Endothelial cell of umbilical vein (primary cell): ENCODE results near the gene ZBTB17. TPM values are rescaled to one million over a fixed set of nuclear protein-coding genes. Genes with fewer than 3 reads are reported as not detected.

Experiments used
- BruUV-seq: library from RNA; stranded (reverse); fragments of 400-500 nt; replicated peaks from 2 replicates; lab custom pipeline; 2021; lab: Mats Ljungman, UMichigan
- CTCF ChIA-PET: fragments of 300-600, 350-600 bp; sonication (Branson Sonifier 250); formaldehyde crosslinking; loops from one replicate; lab custom pipeline; 2021; ENCODE audit warnings: antibody characterized with exemption, inconsistent platforms; lab: Charles Lee
- POLR2A ChIA-PET: fragments of 300-600, 350-600 bp; sonication (Branson Sonifier 250); formaldehyde crosslinking; loops from one replicate; lab custom pipeline; 2021; ENCODE audit warnings: antibody characterized with exemption, inconsistent platforms; lab: Charles Lee
- DNase-seq: peaks from one replicate; pipeline ENCODE4 v3.0.0-alpha.2; 2011; ENCODE audit warnings: low read depth, low spot score
- FAIRE-seq: peaks from 2 replicates; lab custom pipeline; 2011; peaks lifted over from hg19 to GRCh38; lab: Jason Lieb, UNC
- H2AFZ ChIP-seq: 2 replicates; pipeline ENCODE4 v1.6.0; 2012; ENCODE audit warnings: low read depth, low read length, control low read depth, inconsistent platforms
- H3K27ac ChIP-seq: 2 replicates; pipeline ENCODE4 v1.5.1; 2011; ENCODE audit warnings: low read depth, mild to moderate bottlenecking, control low read depth, low read length, moderate library complexity; ENCODE audit not compliant: insufficient read depth
- H3K27me3 ChIP-seq, 2 experiments: 2 replicates each; pipeline versions ENCODE4 v1.6.0 to v1.6.1; 2011; ENCODE audit warnings: low read length in 2 of 2, mixed read lengths in 1 of 2; ENCODE audit not compliant: control insufficient read depth in 2 of 2, insufficient read depth in 2 of 2
- H3K36me3 ChIP-seq, 2 experiments: 2 replicates in 1 of 2; 3 replicates in 1 of 2; pipeline ENCODE4 v1.5.1; 2011; ENCODE audit warnings: low read length in 2 of 2, mild to moderate bottlenecking in 1 of 2, moderate library complexity in 1 of 2; ENCODE audit not compliant: control insufficient read depth in 2 of 2, insufficient read depth in 2 of 2; ENCODE audit errors: extremely low read depth in 1 of 2
- H3K4me1 ChIP-seq: 3 replicates; pipeline ENCODE4 v1.5.1; 2011; ENCODE audit warnings: mild to moderate bottlenecking, low read length; ENCODE audit not compliant: control insufficient read depth, insufficient read depth; ENCODE audit errors: extremely low read depth
- H3K4me2 ChIP-seq: 2 replicates; pipeline ENCODE4 v1.6.1; 2011; ENCODE audit warnings: low read length, control low read depth, mixed read lengths; ENCODE audit not compliant: insufficient read depth
- H3K4me3 ChIP-seq, 3 experiments: fragments of 200-600 bp in 1 of 3; sonication (generic), shearing (Covaris generic) in 1 of 3; replicated peaks in 1 of 3; 2 replicates each; pipeline ENCODE4 v1.5.1; 2011 to 2016; ENCODE audit warnings: control low read depth in 3 of 3, low read length in 3 of 3, mild to moderate bottlenecking in 2 of 3, inconsistent platforms in 1 of 3, low read depth in 1 of 3, moderate library complexity in 1 of 3; ENCODE audit not compliant: insufficient read depth in 1 of 3
- H3K79me2 ChIP-seq: 2 replicates; pipeline ENCODE4 v1.6.0; 2012; ENCODE audit warnings: low read length, inconsistent platforms; ENCODE audit not compliant: control insufficient read depth, insufficient read depth
- H3K9ac ChIP-seq: replicated peaks from 2 replicates; pipeline ENCODE3; 2011; ENCODE audit warnings: low read length, control low read depth; ENCODE audit not compliant: insufficient read depth; ENCODE audit errors: extremely low read depth
- H3K9me1 ChIP-seq: replicated peaks from 3 replicates; pipeline ENCODE4 v1.6.0; 2011; ENCODE audit warnings: mild to moderate bottlenecking, low read length; ENCODE audit not compliant: control insufficient read depth, insufficient read depth; ENCODE audit errors: extremely low read depth
- H3K9me3 ChIP-seq: replicated peaks from 2 replicates; pipeline ENCODE4 v1.5.1; 2012; ENCODE audit warnings: low read length, inconsistent platforms; ENCODE audit not compliant: control insufficient read depth, insufficient read depth
- H4K20me1 ChIP-seq: replicated peaks from 2 replicates; pipeline ENCODE3; 2011; ENCODE audit warnings: mild to moderate bottlenecking, low read length; ENCODE audit not compliant: control insufficient read depth, insufficient read depth; ENCODE audit errors: extremely low read depth
- EZH2 ChIP-seq: IDR thresholded peaks from 2 replicates; pipeline ENCODE4 v1.6.1; 2012; ENCODE audit warnings: borderline replicate concordance, low read depth, mild to moderate bottlenecking, moderate library complexity, low read length, inconsistent platforms; ENCODE audit not compliant: severe bottlenecking
- FOS ChIP-seq: IDR thresholded peaks from 2 replicates; pipeline ENCODE4 v1.6.1; 2011; ENCODE audit warnings: mild to moderate bottlenecking, low read length, moderate library complexity, borderline replicate concordance; ENCODE audit not compliant: insufficient read depth
- GATA2 ChIP-seq: IDR thresholded peaks from 2 replicates; pipeline ENCODE4 v1.7.0; 2011; ENCODE audit warnings: low read depth, mild to moderate bottlenecking, moderate library complexity, mixed read lengths, low read length; ENCODE audit not compliant: insufficient read length, insufficient read depth
- JUN ChIP-seq: IDR thresholded peaks from 2 replicates; pipeline ENCODE4 v1.6.1; 2011; ENCODE audit warnings: borderline replicate concordance, low read depth; ENCODE audit not compliant: insufficient read length, insufficient read depth
- MYC ChIP-seq: IDR thresholded peaks from one replicate; pipeline ENCODE4 v1.6.1; 2011; ENCODE audit warnings: mild to moderate bottlenecking, low read depth, low read length
- POLR2A ChIP-seq: IDR thresholded peaks from 2 replicates; pipeline ENCODE4 v1.6.1; 2012; ENCODE audit warnings: low read depth, mild to moderate bottlenecking, control low read depth, low read length
- POLR2AphosphoS5 ChIP-seq: IDR thresholded peaks from 2 replicates; pipeline ENCODE4 v1.6.1; 2012; ENCODE audit warnings: low read depth, mild to moderate bottlenecking, control low read depth, low read length, moderate library complexity; ENCODE audit not compliant: insufficient read depth
- dilution Hi-C: fragments of 300-500 bp; cut with MboI; formaldehyde crosslinking; loops from one replicate; pipeline ENCODE4 v1.15.0; 2019; ENCODE audit warnings: low sequenced_read_pairs; ENCODE audit not compliant: extremely low pct_ligation_motif_present
- intact Hi-C: fragments of 100-400 bp; cut with micrococcal nuclease; formaldehyde crosslinking; loops from one replicate; pipeline ENCODE4 v1.10.0; 2022
- polyA plus RNA-seq, 4 experiments: library from polyadenylated mRNA; depleted of rRNA in 3 of 4; stranded (reverse) in 3 of 4; unstranded in 1 of 4; fragments of >200 nt; gene quantifications; 2 replicates each; pipeline versions ENCODE4 v1.2.1 to v1.2.3, GENCODE V29; 2011 to 2012; ENCODE audit warnings: missing spikeins in 1 of 4
- total RNA-seq: library from RNA; stranded (reverse); gene quantifications from 2 replicates; pipeline ENCODE4 v1.2.3, GENCODE V29; 2021
- TF ChIP-seq, protein P1 (sequence below), 2 donors: IDR thresholded peaks; 1 replicate in 1 of 2; 2 replicates in 1 of 2; pipeline ENCODE4 v1.5.1; 2011; ENCODE audit warnings: low read length in 2 of 2, mild to moderate bottlenecking in 2 of 2, moderate library complexity in 2 of 2, control low read depth in 1 of 2, inconsistent platforms in 1 of 2, low read depth in 1 of 2; ENCODE audit not compliant: insufficient read depth in 1 of 2; ENCODE audit errors: extremely low read depth in 1 of 2
- TF ChIP-seq, protein P2 (sequence below): IDR thresholded peaks from 2 replicates; pipeline ENCODE4 v1.6.1; 2011; ENCODE audit not compliant: insufficient read depth, insufficient read length

The ZBTB17 gene
- total and polyA plus RNA-seq, 2 donors (not counting 3 experiments of a cell fraction or from before 2014, with no cell fraction given): 43.9 to 72.7 TPM

DNA sequence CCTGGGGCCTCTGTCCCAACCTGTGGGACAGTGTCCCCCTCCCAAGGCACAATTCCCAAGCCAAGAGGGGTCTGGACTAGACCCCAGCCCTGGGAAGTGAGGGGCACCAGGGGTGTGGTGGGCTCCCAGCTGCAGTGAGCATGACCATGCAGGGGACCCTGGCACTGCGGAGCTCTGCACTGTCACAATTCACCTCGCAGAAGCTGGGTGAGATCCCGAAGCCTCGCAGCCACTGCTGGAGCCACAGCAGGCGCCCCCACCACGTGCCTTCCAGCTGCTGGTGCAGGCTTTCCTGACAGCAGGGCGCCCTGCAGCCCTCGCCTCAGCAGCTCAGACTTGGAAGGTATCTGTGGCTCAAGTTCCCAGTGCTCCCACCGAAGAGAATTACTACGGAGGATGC is 18.2 kb upstream of the ZBTB17 start:
- H3K9ac ChIP-seq: no peak overlapping the region
- H3K36me3 ChIP-seq: no peaks in the 10 kb centered on the region
- no peaks in the 10 kb centered on the region for H3K9me3 ChIP-seq
- peaks cover 0 to under 1% of the 10 kb centered on the region in 2 experiments for H3K27me3 ChIP-seq
- intact Hi-C loops (loop anchor here (1.0 to 2.0 kb wide), 6 partner anchors 37 to 202 kb away; no protein-coding TSS in a partner anchor), dilution Hi-C loops (no loop called here)
- TF ChIP-seq MYC (no peak), POLR2AphosphoS5 (no peak), GATA2 (no peak), POLR2A (no peak), FOS (no peak), EZH2 (no peak), JUN (no peak)
- TF ChIP-seq, protein P1, sequence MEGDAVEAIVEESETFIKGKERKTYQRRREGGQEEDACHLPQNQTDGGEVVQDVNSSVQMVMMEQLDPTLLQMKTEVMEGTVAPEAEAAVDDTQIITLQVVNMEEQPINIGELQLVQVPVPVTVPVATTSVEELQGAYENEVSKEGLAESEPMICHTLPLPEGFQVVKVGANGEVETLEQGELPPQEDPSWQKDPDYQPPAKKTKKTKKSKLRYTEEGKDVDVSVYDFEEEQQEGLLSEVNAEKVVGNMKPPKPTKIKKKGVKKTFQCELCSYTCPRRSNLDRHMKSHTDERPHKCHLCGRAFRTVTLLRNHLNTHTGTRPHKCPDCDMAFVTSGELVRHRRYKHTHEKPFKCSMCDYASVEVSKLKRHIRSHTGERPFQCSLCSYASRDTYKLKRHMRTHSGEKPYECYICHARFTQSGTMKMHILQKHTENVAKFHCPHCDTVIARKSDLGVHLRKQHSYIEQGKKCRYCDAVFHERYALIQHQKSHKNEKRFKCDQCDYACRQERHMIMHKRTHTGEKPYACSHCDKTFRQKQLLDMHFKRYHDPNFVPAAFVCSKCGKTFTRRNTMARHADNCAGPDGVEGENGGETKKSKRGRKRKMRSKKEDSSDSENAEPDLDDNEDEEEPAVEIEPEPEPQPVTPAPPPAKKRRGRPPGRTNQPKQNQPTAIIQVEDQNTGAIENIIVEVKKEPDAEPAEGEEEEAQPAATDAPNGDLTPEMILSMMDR (IDR thresholded peaks at IDR 0.05; ENCODE audit: extremely low read depth in 1 of 2, insufficient read depth in 1 of 2, low read depth in 1 of 2, low read length in 2 of 2): no peak
- TF ChIP-seq, protein P2, sequence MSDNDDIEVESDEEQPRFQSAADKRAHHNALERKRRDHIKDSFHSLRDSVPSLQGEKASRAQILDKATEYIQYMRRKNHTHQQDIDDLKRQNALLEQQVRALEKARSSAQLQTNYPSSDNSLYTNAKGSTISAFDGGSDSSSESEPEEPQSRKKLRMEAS: no peak
- H3K27ac ChIP-seq: no peak overlapping the region
- no peaks in the 10 kb centered on the region for H4K20me1 ChIP-seq
- no peak overlapping the region for H3K4me2 ChIP-seq
- no peak overlapping the region for H3K4me3 ChIP-seq
- POLR2A ChIA-PET: no interaction called here
- no peaks in the 10 kb centered on the region for H3K9me1 ChIP-seq
- H3K79me2 ChIP-seq: no peaks in the 10 kb centered on the region
- no peak overlapping the region for H2AFZ ChIP-seq
- no TSS peak for BruUV-seq
- CTCF ChIA-PET: interaction anchor here (1.0 to 2.9 kb wide), 13 partner anchors 9 to 202 kb away, joined by 3 to 34 read pairs (median 5); no protein-coding TSS in a partner anchor
- FAIRE-seq (no peak), DNase-seq (no peak)
- no peaks in the 10 kb centered on the region for H3K4me1 ChIP-seq
